Hepatocyte (in vitro differentiated cells): Measurements from ENCODE around the gene NKIRAS2. TPM values are rescaled to one million over a fixed set of nuclear protein-coding genes. Genes with fewer than 3 reads are reported as not detected.
A peak's percentile ranks its signal among the peaks of the same experiment; 100 is the strongest.

Source experiments
- DNase-seq: peaks from one replicate; pipeline ENCODE4 v3.0.0-alpha.2; 2016; ENCODE audit warnings: low spot score
- H2AFZ ChIP-seq: fragments of 200-600 bp; sonication (generic); 2 replicates; pipeline ENCODE4 v1.6.0; 2016; ENCODE audit warnings: antibody characterized with exemption, mild to moderate bottlenecking
- H3K27ac ChIP-seq: fragments of 200-600 bp; sonication (generic); 2 replicates; pipeline ENCODE4 v1.5.1; 2016; ENCODE audit warnings: mild to moderate bottlenecking
- H3K27me3 ChIP-seq: fragments of 200-600 bp; sonication (generic); 2 replicates; pipeline ENCODE4 v1.6.1; 2016
- H3K36me3 ChIP-seq: fragments of 200-600 bp; sonication (generic); replicated peaks from 2 replicates; pipeline ENCODE4 v1.5.1; 2016; ENCODE audit warnings: low read depth; ENCODE audit not compliant: insufficient read depth
- H3K4me1 ChIP-seq: fragments of 200-600 bp; sonication (generic); 2 replicates; pipeline ENCODE4 v1.5.1; 2016; ENCODE audit warnings: mild to moderate bottlenecking, moderate library complexity; ENCODE audit not compliant: insufficient read depth
- H3K4me2 ChIP-seq: fragments of 200-600 bp; sonication (generic); 2 replicates; pipeline ENCODE4 v1.6.0; 2016
- H3K4me3 ChIP-seq: fragments of 200-600 bp; sonication (generic); 2 replicates; pipeline ENCODE4 v1.5.1; 2016; ENCODE audit warnings: mild to moderate bottlenecking
- H3K79me2 ChIP-seq: fragments of 200-600 bp; sonication (generic); 2 replicates; pipeline ENCODE4 v1.6.0; 2017; ENCODE audit warnings: mild to moderate bottlenecking
- H3K9me2 ChIP-seq: fragments of 200-600 bp; sonication (generic); replicated peaks from 2 replicates; pipeline ENCODE4 v1.6.0; 2017; ENCODE audit warnings: mild to moderate bottlenecking; ENCODE audit not compliant: insufficient read depth
- H3K9me3 ChIP-seq: fragments of 200-600 bp; sonication (generic); 2 replicates; pipeline ENCODE4 v1.5.1; 2016; ENCODE audit warnings: low read depth, mild to moderate bottlenecking
- H4K20me1 ChIP-seq: fragments of 200-600 bp; sonication (generic); 2 replicates; pipeline ENCODE4 v1.6.0; 2016; ENCODE audit warnings: mild to moderate bottlenecking; ENCODE audit not compliant: insufficient read depth, poor library complexity, severe bottlenecking
- EZH2 ChIP-seq: fragments of 200-600 bp; sonication (generic); IDR thresholded peaks from 2 replicates; pipeline ENCODE4 v1.6.1; 2016; ENCODE audit warnings: antibody characterized with exemption, mild to moderate bottlenecking, borderline replicate concordance
- EZH2phosphoT487 ChIP-seq: fragments of 200-600 bp; sonication (generic); IDR thresholded peaks from one replicate; pipeline ENCODE4 v1.6.1; 2018; ENCODE audit warnings: antibody characterized with exemption, mild to moderate bottlenecking, low read depth, moderate library complexity; ENCODE audit not compliant: unreplicated experiment, severe bottlenecking
- WGBS: methylation state at CpG from one replicate; pipeline ENCODE4 v1.1.6; 2016; ENCODE audit warnings: low lambda C conversion rate; ENCODE audit errors: missing lambda C conversion rate; 5-methylcytosine and 5-hydroxymethylcytosine counted together
- polyA plus RNA-seq: library from polyadenylated mRNA; unstranded; fragments of >200 nt; fragmentation: Nextera tagmentation; extraction: Ambion mirVana; gene quantifications from 2 replicates; pipeline ENCODE4 v1.2.1, GENCODE V29; 2016
- total RNA-seq: library from RNA; depleted of rRNA; stranded (reverse); fragments of >200 nt; gene quantifications from 2 replicates; pipeline ENCODE4 v1.2.3, GENCODE V29; 2014
- TF ChIP-seq, protein P1 (sequence below): fragments of 200-600 bp; sonication (generic); IDR thresholded peaks from 2 replicates; pipeline ENCODE4 v1.5.1; 2016; ENCODE audit warnings: antibody characterized with exemption, mild to moderate bottlenecking; ENCODE audit not compliant: poor library complexity

Gene NKIRAS2
- total RNA-seq (37.5 and 40.8 TPM in 2 replicates), polyA plus RNA-seq (55.0 and 57.2 TPM in 2 replicates)

- H4K20me1 ChIP-seq, result peaks cover 1% of the 10 kb centered on the region
- WGBS, result 9% methylated on average over 47 of the region's 49 CpGs
- H3K9me3 ChIP-seq, result no peaks in the 10 kb centered on the region
- no peaks in the 10 kb centered on the region for H3K9me2 ChIP-seq
- H3K79me2 ChIP-seq, result peaks cover 55% of the 10 kb centered on the region
- H3K27ac ChIP-seq, result peak within 1 kb of the TSS; percentile 85
- TF ChIP-seq EZH2phosphoT487, result no peak
- TF ChIP-seq, protein P1, sequence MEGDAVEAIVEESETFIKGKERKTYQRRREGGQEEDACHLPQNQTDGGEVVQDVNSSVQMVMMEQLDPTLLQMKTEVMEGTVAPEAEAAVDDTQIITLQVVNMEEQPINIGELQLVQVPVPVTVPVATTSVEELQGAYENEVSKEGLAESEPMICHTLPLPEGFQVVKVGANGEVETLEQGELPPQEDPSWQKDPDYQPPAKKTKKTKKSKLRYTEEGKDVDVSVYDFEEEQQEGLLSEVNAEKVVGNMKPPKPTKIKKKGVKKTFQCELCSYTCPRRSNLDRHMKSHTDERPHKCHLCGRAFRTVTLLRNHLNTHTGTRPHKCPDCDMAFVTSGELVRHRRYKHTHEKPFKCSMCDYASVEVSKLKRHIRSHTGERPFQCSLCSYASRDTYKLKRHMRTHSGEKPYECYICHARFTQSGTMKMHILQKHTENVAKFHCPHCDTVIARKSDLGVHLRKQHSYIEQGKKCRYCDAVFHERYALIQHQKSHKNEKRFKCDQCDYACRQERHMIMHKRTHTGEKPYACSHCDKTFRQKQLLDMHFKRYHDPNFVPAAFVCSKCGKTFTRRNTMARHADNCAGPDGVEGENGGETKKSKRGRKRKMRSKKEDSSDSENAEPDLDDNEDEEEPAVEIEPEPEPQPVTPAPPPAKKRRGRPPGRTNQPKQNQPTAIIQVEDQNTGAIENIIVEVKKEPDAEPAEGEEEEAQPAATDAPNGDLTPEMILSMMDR, result peak; percentile 88
- peak; percentile 97 for DNase-seq
- peak within 1 kb of the TSS; percentile 97 for H3K4me3 ChIP-seq
- H2AFZ ChIP-seq, result peak within 1 kb of the TSS; percentile 86
- peak within 1 kb of the TSS; percentile 92 for H3K4me2 ChIP-seq
- H3K36me3 ChIP-seq, result no peaks in the 10 kb centered on the region
- no peaks in the 10 kb centered on the region for H3K27me3 ChIP-seq
- H3K4me1 ChIP-seq, result peaks cover 22% of the 10 kb centered on the region
Observed at GRCh38 chr17:42019509-42020404, at the start of gene NKIRAS2. TSS of gene NKIRAS2 (plus strand) at chr17:42020090. CDS start at chr17:42021578, 1,488 bp downstream.

DNA sequence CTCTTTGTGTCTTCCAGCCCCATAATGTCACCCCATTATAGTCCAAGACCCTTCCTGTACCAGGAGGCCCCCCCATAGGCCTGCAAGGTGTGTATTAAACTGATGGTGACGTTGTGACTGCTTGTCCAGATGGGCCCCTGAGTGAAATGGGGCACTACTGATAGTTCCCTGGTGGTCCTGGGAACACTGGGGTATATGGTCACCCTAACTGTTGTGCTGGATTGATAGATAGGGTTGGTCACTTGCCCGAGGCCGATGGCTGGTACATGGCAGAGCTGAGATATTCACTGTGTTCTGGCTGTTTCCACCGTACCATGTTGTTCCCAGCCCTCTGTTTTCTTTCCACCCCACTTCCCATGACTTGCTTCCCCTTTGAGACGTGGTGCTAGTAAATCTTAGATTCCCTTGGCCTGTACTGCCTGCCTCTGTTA lies 49.0 kb upstream of the NKIRAS2 start:
- no peak overlapping the region for H2AFZ ChIP-seq
- no peaks in the 10 kb centered on the region for H3K27me3 ChIP-seq
- no peak overlapping the region for H3K27ac ChIP-seq
- peaks cover 12% of the 10 kb centered on the region for H3K4me1 ChIP-seq
- no peak for TF ChIP-seq EZH2phosphoT487
- no peak for TF ChIP-seq EZH2
- TF ChIP-seq, protein P1, result no peak
- no peak overlapping the region for H3K4me2 ChIP-seq
- H3K9me2 ChIP-seq, result no peaks in the 10 kb centered on the region
- 90% methylated on average over 5 of the region's 5 CpGs for WGBS
- H3K79me2 ChIP-seq, result peaks cover 52% of the 10 kb centered on the region
- DNase-seq, result no peak
- no peak overlapping the region for H3K4me3 ChIP-seq
- peaks cover 8% of the 10 kb centered on the region for H4K20me1 ChIP-seq
- no peaks in the 10 kb centered on the region for H3K9me3 ChIP-seq
- H3K36me3 ChIP-seq, result no peaks in the 10 kb centered on the region

- no peak for DNase-seq
- no peaks in the 10 kb centered on the region for H3K9me3 ChIP-seq
- no peak overlapping the region for H2AFZ ChIP-seq
- H3K79me2 ChIP-seq, result peaks cover 50% of the 10 kb centered on the region
- peaks cover 12% of the 10 kb centered on the region for H3K4me1 ChIP-seq
- H3K9me2 ChIP-seq, result no peaks in the 10 kb centered on the region
- H3K36me3 ChIP-seq, result no peaks in the 10 kb centered on the region
- 92% methylated on average over 18 of the region's 18 CpGs for WGBS
- H3K4me3 ChIP-seq, result no peak overlapping the region
- no peak overlapping the region for H3K27ac ChIP-seq
- H4K20me1 ChIP-seq, result peaks cover 8% of the 10 kb centered on the region
- no peak overlapping the region for H3K4me2 ChIP-seq
- H3K27me3 ChIP-seq, result no peaks in the 10 kb centered on the region
- no peak for TF ChIP-seq EZH2phosphoT487
Observed at GRCh38 chr17:41971721-41972523, 48.0 kb upstream of the NKIRAS2 start.
